Measurements from ENCODE around the gene CYTH3.

CYTH3 gene

GRCh38 chr7:6276911-6277408, 4.5 kb upstream of the CYTH3 start:
- TF ChIP-seq CTCF (IDR thresholded peaks at IDR 0.05): no peak

- no peak for TF ChIP-seq CTCF (IDR thresholded peaks at IDR 0.05)
These were observed 2.3 kb upstream of the CYTH3 start for GRCh38 chr7:6274743-6275142.

- no peak for TF ChIP-seq CTCF (IDR thresholded peaks at IDR 0.05)
These were observed 1.6 kb upstream of the CYTH3 start for GRCh38 chr7:6273917-6274630.

- TF ChIP-seq CTCF (IDR thresholded peaks at IDR 0.05): no peak
These were observed 985 bp upstream of the CYTH3 start for GRCh38 chr7:6273380-6273837.

- no peak for TF ChIP-seq CTCF (IDR thresholded peaks at IDR 0.05)
These were observed 557 bp downstream of the CYTH3 start for GRCh38 chr7:6271694-6272440.

- TF ChIP-seq CTCF (IDR thresholded peaks at IDR 0.05): no peak
These were observed 1.3 kb downstream of the CYTH3 start for GRCh38 chr7:6271060-6271658.

GRCh38 chr7:6269527-6269926, 2.9 kb downstream of the CYTH3 start:
- TF ChIP-seq CTCF (IDR thresholded peaks at IDR 0.05): no peak

All from LNCAP (cell line).